ENCODE measurements around the gene MTARC2. TPM values are rescaled to one million over a fixed set of nuclear protein-coding genes. Genes with fewer than 3 reads are reported as not detected.

The MTARC2 gene
- total and polyA plus RNA-seq, 2 of the 13 experiments (the other 11 are each of a cell fraction or from before 2014, with no cell fraction given): 8.5 to 10.1 TPM

GRCh38 chr1:220804202-220804586 lies 56.1 kb downstream of the MTARC2 start:
- 99% methylated on average over 4 of the region's 5 CpGs for WGBS (ENCODE audit: low lambda C conversion rate)
- POLR2A ChIA-PET: no interaction called here
- no peak for FAIRE-seq
- no peak for TF ChIP-seq ZNF605 (CRISPR knock-in tag; IDR thresholded peaks at IDR 0.05)
- no peak for TF ChIP-seq ZGPAT (CRISPR knock-in tag; IDR thresholded peaks at IDR 0.05)
- no peak for TF ChIP-seq ZBTB3 (CRISPR knock-in tag; IDR thresholded peaks at IDR 0.05; ENCODE audit: borderline replicate concordance, low read depth)
- no peak for TF ChIP-seq FIP1L1 (IDR thresholded peaks at IDR 0.05; ENCODE audit: borderline replicate concordance, insufficient read depth, low read depth, low read length)
- TF ChIP-seq KLF16 (CRISPR knock-in tag; IDR thresholded peaks at IDR 0.05): no peak
- TF ChIP-seq RAD51 (IDR thresholded peaks at IDR 0.05; ENCODE audit: borderline replicate concordance): no peak
- TF ChIP-seq BCL6 (CRISPR knock-in tag; IDR thresholded peaks at IDR 0.05): no peak
- TF ChIP-seq ZNF451 (CRISPR knock-in tag; IDR thresholded peaks at IDR 0.05): no peak
- no peak for TF ChIP-seq HOXD1 (CRISPR knock-in tag; IDR thresholded peaks at IDR 0.05)
- TF ChIP-seq FOXA1 (IDR thresholded peaks at IDR 0.05): no peak
- no peak for TF ChIP-seq FOXA1 (CRISPR knock-in tag; IDR thresholded peaks at IDR 0.05)
- TF ChIP-seq SMAD1 (CRISPR knock-in tag; IDR thresholded peaks at IDR 0.05; ENCODE audit: borderline replicate concordance, low read depth): no peak
- no peak for TF ChIP-seq KIAA2018 (CRISPR knock-in tag; IDR thresholded peaks at IDR 0.05; ENCODE audit: borderline replicate concordance)
- no peak for TF ChIP-seq MXD3 (CRISPR knock-in tag; IDR thresholded peaks at IDR 0.05)
- TF ChIP-seq NFATC3 (CRISPR knock-in tag; IDR thresholded peaks at IDR 0.05): no peak
- no peak for TF ChIP-seq ZFP82 (CRISPR knock-in tag; IDR thresholded peaks at IDR 0.05; ENCODE audit: borderline replicate concordance)
- TF ChIP-seq TBX3 (IDR thresholded peaks at IDR 0.05; ENCODE audit: borderline replicate concordance): no peak

More at GRCh38 chr1:220804202-220804586, 56.1 kb downstream of the MTARC2 start:
- H3K4me2 ChIP-seq (ENCODE audit: low read depth, low read length): no peak overlapping the region
- peaks cover 9 to 40% of the 10 kb centered on the region in 2 experiments; a peak in 4 of 5 replicates for H3K36me3 ChIP-seq (replicated peaks in 1 of 2; ENCODE audit: control insufficient read depth in 1 of 2, insufficient read depth in 2 of 2, low read length in 2 of 2)
- in situ Hi-C loops (cut with HindIII; ENCODE audit: extremely low pct_ligation_motif_present, low pct_unique_long_range_greater_than_20kb) (no loop called here), intact Hi-C loops (cut with micrococcal nuclease; ENCODE audit: unreplicated experiment) (loop anchor here (5.0 kb wide), 1 partner anchor 427 kb away; no protein-coding TSS in a partner anchor)
- H3K9me3 ChIP-seq (ENCODE audit: low read length): no peaks in the 10 kb centered on the region
- H3K4me1 ChIP-seq (ENCODE audit: insufficient read depth, low read length): no peaks in the 10 kb centered on the region
- no peaks in the 10 kb centered on the region for H3K79me2 ChIP-seq (ENCODE audit: insufficient read depth, low read length)
- ATAC-seq (no peak), DNase-seq (ENCODE audit: low spot score) (no peak)
- CTCF ChIA-PET (ENCODE audit: low intra/inter-chr PET ratio, low total read pairs): interaction anchor here (0.9 kb wide), 1 partner anchor 508 kb away, joined by 4 read pairs; no protein-coding TSS in a partner anchor
- H3K9ac ChIP-seq (ENCODE audit: insufficient read depth, low read depth, low read length): no peak overlapping the region
- BruUV-seq (replicated peaks): no TSS peak
- no peak overlapping the region for H3K27ac ChIP-seq (ENCODE audit: extremely low read length, insufficient read depth, low read length)
- H2AFZ ChIP-seq (ENCODE audit: low read length): no peak overlapping the region
- H3K4me3 ChIP-seq (replicated peaks in 1 of 3; ENCODE audit: insufficient read depth in 1 of 3, low read depth in 2 of 3, low read length in 3 of 3): no peak overlapping the region
- H3K27me3 ChIP-seq (ENCODE audit: control insufficient read depth in 1 of 2, insufficient read depth in 2 of 2, low read length in 2 of 2): no peaks in the 10 kb centered on the region
- H4K20me1 ChIP-seq (ENCODE audit: insufficient read depth, low read length): no peaks in the 10 kb centered on the region

All from HepG2 (cell line).